Measurements from ENCODE around the gene KATNB1.
"Not testable (repeated sequence)": the region's sequence is repeated elsewhere in the genome, so short reads cannot be mapped to it uniquely, and the experiment has no call there.

The KATNB1 gene

GRCh38 chr16:57725976-57726375 is 9.6 kb upstream of the KATNB1 start:
- DNase-seq (ENCODE audit: low read depth in 2 of 2) = no peak

DNA sequence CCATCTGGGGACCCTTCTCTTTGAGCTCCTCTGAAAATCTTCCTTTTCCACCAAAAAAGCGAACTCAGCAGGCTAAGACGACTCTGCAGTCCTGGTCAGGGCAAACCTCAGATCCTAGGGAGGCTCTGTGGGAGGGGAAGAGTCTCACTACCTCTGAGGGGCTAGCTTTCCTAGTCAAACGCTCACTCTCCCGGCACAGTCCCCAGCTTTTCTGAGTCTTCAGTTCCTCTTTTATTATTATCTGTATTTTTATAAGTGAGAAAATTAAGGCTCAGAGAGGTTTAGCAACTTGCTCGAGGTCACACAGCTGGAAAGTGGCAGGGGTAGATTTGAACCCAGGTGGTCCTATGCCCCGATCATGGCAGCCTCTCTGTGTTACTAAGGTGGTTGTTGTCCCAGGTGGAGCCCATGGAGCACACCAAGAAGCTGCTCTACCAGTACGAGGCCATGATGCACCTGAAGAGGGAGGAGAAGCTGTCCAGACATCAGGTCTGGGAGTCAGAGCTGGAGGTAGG is 9.1 kb upstream of the KATNB1 start:
- no peak for DNase-seq (ENCODE audit: low read depth in 2 of 2)

DNA sequence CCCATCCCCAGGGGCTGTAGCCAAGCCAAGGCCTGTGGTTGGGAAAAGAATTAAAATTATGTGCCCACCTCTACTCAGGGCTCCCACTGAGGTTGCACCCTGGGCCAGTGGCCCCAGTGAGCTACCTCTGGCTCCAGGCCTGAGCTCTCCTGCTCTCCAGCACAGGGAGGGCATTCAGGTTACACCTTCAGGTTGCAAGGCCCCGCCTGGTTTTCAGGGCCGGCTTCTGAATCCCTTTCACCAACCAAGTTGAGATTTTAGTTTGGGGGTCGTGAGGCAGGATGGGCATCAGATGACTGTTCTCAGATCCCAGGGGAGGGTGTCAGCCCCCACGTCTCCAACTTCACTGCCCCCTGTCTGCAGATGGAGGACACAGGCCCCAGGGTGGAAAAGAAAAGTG is 8.0 kb upstream of the KATNB1 start:
- DNase-seq (ENCODE audit: low read depth in 2 of 2) = no peak

DNA sequence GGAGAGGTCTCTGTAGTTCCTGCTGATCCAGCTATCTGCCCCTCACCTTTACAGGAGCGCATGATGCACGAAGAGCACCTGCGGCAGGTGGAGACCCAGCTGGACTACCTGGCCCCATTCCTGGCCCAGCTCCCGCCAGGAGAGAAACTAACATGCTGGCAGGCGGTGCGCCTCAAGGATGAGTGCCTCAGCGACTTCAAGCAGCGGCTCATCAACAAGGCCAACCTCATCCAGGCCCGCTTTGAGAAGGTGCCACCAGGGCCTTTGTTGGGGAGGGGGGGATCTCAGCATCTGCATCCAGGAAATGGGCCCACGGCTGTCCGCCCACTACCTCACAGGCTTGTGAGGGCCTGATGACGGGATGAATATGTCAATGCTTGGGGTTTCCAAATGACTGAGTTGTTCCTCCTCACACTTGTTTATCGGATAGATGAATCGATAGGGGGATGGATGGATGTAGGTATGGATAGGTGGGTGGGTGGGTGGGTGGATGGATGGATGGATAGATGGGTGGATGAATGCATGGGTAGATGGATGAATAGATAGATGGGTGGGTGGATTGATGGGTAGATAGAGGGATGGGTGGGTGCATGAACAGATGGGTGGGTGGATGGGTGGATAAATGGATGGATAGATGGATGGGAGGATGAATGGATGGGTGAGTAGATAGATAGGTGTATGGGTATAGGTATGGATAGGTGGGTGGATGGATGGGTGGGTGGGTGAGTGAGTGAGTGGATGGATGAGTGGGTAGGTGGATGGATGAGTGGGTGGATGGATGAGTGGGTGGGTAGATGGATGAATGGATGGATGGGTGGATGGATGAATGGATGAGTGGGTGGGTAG is 7.0 kb upstream of the KATNB1 start:
- no peak for DNase-seq (ENCODE audit: low read depth in 2 of 2)

DNA sequence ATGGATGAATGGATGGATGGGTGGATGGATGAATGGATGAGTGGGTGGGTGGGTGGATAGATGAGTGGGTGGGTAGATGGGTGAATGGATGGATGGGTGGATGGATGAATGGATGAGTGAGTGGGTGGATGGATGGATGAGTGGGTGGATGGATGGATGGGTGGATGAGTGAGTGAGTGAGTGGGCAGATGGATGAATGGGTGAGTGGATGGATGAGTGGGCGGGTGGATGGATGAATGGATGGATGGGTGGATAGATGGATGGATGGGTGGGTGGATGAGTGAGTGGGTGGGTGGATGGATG is 6.4 kb upstream of the KATNB1 start:
- DNase-seq (ENCODE audit: low read depth in 2 of 2) = no peak

GRCh38 chr16:57729852-57730251 is 5.7 kb upstream of the KATNB1 start:
- DNase-seq (ENCODE audit: low read depth in 2 of 2) = not testable (repeated sequence)

DNA sequence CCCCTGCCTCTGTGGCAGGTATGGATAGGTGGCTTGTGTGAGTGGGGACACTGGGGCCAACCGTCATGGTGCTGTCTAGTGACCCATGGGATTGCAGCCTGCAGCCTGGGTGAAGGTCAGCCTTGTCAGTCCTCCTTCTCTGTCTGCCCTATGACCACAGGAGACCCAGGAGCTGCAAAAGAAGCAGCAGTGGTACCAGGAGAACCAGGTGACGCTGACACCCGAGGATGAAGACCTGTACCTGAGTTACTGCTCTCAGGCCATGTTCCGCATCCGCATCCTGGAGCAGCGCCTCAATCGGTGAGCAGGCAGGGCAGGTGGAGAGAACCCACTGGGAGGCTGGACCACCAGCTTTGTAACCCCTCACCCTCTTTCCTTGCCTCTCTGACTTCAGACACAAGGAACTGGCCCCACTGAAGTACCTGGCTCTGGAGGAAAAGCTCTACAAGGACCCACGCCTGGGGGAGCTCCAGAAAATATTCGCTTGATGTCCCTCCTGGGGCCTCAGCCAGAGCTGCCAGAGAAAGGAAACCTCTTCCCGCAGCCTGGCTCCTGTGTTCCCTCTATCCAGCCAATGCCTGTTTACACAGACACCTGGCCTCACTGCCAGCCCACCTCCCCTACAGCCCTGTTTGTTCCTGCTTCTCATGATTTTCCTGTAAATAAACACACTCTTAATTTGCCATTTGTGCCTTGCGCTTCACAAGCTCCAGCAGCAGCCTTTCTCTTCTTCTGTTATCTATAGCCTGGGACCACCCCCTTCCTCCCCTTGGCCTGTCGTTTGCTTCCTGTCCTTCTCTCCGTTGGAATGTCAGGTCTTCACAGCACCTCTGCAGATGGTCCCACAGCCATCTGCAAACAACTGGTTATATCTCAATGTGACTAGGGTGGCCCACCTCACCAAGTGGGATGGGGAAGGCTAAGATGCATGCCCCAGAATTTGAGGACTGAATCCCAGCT is 4.5 kb upstream of the KATNB1 start:
- no peak for DNase-seq (ENCODE audit: low read depth in 2 of 2)

GRCh38 chr16:57732037-57732436 is 3.5 kb upstream of the KATNB1 start:
- DNase-seq (ENCODE audit: low read depth in 2 of 2) = no peak

DNA sequence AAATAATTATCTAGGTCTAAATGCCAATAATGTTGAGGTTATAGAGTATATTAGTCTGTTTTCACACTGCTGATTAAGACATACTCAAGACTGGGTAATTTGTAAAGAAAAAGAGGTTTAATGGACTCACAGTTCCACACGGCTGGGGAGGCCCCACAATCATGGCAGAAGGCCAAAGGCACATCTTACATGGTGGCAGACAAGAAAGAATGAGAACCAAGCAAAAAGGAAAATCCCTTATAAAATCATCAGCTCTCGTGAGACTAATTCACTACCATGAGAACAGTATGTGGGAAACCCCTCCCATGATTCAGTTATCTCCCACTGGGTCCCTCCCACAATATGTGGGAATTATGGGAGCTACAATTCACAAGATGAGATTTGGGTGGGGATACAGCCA is 2.9 kb upstream of the KATNB1 start:
- no peak for DNase-seq (ENCODE audit: low read depth in 2 of 2)

DNA sequence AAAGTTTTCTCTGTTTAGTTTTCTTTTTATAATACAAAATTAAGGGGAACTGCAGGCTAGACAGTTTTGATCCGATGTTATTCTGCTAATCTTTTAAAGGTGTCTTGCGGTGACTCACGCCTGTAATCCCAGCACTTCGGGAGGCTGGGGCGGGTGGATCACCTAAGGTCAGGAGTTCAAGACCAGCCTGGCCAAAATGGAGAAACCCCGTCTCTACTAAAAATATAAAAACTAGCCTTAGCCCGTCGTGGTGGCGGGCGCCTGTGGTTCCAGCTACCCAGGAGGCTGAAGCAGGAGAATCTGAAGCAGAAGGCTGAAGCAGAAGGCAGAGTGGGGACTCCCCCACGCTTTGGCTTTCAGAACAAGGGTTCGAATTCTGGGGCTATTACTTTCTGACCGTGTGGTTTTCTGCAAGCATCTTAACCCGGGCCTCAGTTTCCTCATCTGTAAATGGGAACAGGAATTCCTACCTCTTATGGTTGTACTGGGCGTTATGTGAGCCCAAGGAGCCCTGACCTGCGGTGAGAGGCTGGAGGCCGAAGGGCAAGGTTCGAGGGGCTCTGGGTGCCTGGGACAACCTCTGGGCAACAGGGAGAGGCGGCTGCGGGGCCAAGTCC is 1.2 kb upstream of the KATNB1 start:
- DNase-seq (ENCODE audit: low read depth in 2 of 2) = no peak

GRCh38 chr16:57734925-57735754 is 430 bp upstream of the KATNB1 start:
- DNase-seq (ENCODE audit: low read depth in 2 of 2) = peak; percentile 95 to 97

DNA sequence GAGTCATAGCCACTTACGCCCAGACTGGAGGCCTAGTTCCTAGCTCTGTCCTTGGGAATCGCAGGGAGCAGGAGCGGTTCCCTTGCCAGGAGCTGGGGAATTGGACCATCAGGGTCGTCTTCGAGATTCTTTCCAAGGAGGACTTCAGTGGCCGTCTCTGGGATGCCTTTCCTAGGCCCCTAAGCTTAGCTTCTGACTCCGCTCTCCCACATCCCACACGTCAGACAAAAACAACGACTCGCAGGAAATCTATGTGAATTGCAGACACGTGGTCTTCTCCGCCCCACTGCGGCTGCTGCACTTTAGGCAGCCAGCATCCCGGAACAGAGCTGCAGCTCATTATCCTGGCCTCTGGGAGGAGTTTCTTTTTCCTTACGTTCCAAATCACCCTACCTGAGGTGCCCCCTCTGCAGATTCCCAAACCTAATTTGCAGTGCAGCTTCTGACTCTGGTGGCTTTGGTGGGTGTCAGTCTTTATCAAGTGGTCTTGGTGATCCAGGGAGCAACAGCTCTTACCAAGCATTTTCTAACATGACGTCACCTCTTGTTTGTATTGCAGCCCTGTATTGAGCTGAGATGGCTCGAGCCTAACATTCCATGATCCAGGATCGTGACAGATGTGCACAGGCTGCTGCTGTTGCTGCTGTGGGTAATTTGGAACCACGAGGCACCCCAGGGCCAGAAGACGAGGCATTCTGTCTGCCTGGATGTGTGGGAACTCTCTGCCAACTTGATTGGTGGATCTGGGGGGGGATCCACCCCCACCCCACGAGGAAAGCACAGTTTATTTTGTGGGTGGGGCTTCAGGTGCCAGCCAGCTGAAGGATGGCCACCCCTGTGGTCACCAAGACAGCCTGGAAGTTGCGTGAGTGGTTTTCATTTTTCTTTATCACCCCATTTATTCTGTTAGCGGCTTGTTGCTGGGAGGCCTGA is 1.1 kb downstream of the KATNB1 start:
- peak in 1 of 2 experiments; percentile 26 for DNase-seq (ENCODE audit: low read depth in 2 of 2)

GRCh38 chr16:57738844-57739243 is 3.3 kb downstream of the KATNB1 start:
- DNase-seq (ENCODE audit: low read depth in 2 of 2) = no peak

DNA sequence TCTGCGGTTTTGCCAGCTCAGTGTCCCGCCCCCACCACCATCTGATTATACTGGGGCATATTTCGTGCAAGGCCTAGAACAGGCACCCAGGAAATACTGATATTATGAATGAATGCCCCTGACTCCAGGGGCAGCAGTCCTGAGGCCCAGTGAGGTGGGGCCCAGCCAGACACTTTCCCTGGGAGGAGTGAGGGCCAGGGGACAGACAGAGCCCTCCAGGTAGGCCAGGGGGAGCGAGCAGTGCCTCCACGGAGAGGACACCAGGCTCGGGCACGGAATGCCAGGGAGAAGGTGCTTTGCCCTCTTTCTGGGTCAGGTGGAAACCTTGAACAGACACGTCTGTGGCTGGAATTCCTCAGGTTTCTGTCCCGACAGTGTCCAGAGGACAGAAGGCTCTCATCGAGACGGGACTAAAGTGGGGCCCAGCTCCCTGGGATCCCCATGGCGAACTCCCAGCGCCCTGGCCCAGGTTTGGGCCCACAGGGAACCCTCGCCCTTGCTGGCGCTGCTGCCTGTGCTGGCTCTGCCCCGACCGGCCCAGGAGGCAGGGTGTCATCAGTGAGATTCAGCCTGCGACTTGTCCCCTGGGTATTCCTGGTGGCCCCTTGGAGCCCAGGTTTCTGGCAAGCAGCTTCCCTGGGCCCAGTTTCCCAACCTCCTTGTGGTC is 4.3 kb downstream of the KATNB1 start:
- no peak for DNase-seq (ENCODE audit: low read depth in 2 of 2)

GRCh38 chr16:57740423-57741071 is 5.0 kb downstream of the KATNB1 start:
- DNase-seq (ENCODE audit: low read depth in 2 of 2) = no peak

GRCh38 chr16:57741660-57742191 is 6.2 kb downstream of the KATNB1 start:
- no peak for DNase-seq (ENCODE audit: low read depth in 2 of 2)

GRCh38 chr16:57742543-57742942 is 7.0 kb downstream of the KATNB1 start:
- DNase-seq (ENCODE audit: low read depth in 2 of 2) = no peak

DNA sequence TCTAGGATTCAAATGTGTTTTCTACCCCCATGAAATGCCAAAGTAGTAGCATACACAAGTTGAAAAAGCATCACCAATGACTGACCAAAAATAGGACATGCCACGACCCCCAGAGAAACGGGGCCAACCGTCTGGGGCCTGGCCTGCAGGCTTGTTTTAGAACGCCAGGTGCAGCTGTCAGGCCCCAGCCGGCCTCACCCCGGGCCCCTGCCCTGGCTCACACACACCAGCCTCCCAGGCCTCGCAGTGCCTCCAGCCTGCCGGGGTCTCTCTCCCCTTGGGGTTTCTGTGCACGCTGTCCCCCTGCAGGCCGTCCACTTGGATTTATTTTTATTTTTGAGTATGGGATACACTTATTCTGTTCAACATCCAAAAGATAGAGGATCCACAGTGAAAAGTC is 7.9 kb downstream of the KATNB1 start:
- no peak for DNase-seq (ENCODE audit: low read depth in 2 of 2)

Measured in stimulated activated CD4-positive, alpha-beta T cell treated with anti-CD3 and anti-CD28 coated beads, Interleukin-12 subunit alpha, Interleukin-12 subunit beta, amount 100 ng/mL, for 24 hours (primary cell).